Astrocyte of the hippocampus (primary cell): Measurements from ENCODE around the gene STPG2.

Experiments
- DNase-seq: peaks from one replicate; pipeline ENCODE4 v3.0.0; 2011; ENCODE audit warnings: low read depth, low spot score

Gene STPG2

GRCh38 chr4:97819294-97819693 lies 324.0 kb downstream of the STPG2 start:
- DNase-seq: no peak

DNA sequence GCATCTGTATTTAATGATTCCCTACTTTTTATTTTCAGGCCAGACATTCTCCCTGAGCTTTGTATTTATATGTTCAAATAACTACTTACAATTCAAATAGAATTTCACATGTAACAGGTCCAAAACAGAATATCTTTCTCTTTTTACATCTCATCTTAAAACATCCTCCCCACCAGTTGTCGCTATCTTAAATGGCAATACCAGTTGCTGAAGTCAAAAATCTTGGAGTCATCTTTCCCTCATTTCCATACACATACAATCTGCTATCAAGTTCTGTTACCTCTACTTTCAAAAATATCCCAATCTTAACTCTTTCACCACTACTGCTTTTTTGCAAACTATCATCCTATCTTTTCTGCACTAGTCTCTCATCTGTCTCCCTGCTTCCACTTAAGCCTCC lies 330.5 kb downstream of the STPG2 start:
- no peak for DNase-seq

- DNase-seq: no peak
Observed at GRCh38 chr4:97786306-97786920, 356.9 kb downstream of the STPG2 start.

GRCh38 chr4:97778174-97778573 lies 365.1 kb downstream of the STPG2 start:
- DNase-seq: no peak

DNA sequence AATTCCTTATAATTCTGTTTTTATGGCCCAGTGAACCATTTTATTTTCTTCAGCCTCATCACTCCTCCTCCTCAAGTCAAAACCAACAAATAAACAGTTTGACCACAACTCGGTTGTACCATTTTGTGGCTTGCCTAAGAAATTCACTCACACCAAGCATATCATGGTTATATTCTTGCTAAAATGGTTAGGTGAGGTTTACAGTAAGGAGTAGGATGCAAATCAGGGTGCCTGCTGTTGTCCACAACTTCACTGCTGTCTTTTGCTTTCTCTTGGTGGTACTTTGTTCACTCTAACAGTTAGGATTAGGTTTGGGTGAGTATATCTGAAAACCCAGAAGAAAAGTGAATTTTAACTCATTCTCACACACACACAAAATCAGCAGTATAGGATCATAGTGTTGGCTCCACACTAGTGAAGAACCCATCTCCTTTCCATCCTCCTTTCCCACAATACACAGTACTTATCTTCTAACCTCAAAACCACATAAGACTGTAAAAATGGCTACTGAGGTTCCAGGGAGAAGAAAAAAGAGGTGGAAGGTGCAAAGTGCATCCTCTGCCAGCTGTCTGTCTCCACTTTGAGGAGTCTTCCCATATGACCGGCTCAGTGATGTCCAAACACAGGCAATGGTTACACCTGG lies 368.8 kb downstream of the STPG2 start:
- DNase-seq: no peak

DNA sequence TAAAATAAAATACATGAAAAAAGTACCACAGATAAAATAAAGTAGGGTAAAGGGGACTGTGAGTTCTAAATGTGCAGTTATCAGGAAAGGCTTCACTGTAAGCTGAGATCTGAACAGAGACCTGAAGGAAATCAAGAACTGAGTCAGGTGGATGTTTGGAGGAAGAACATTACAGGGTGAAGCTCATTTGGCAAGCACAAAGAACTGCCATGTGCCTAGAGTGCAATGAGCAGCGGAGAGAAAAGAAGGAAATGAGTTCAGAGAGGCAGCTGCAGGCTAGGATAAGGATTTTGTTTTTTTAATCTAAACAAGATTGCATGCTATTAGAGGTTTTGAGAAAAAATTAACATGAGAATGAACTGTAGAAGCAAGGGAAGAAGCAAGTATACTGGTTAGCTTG lies 373.1 kb downstream of the STPG2 start:
- no peak for DNase-seq

DNA sequence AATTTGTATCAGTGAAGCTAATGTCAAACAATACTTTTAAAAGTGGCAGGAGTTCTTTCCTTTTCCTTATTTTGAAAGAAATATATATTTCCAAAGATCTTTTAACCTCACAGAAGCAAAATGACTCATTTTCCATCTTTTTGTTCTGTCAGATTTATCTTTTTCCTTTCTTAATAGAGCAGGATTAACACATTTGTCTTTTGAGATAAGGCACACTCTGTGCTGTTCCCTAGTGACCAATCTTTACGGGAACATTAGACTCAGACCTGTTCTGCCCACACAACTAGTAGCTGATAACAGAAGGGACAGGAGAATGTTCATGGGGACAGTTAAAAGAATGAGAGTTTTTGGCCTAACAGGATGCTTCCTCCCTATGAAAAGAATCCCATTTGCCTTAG lies 381.2 kb downstream of the STPG2 start:
- no peak for DNase-seq

DNA sequence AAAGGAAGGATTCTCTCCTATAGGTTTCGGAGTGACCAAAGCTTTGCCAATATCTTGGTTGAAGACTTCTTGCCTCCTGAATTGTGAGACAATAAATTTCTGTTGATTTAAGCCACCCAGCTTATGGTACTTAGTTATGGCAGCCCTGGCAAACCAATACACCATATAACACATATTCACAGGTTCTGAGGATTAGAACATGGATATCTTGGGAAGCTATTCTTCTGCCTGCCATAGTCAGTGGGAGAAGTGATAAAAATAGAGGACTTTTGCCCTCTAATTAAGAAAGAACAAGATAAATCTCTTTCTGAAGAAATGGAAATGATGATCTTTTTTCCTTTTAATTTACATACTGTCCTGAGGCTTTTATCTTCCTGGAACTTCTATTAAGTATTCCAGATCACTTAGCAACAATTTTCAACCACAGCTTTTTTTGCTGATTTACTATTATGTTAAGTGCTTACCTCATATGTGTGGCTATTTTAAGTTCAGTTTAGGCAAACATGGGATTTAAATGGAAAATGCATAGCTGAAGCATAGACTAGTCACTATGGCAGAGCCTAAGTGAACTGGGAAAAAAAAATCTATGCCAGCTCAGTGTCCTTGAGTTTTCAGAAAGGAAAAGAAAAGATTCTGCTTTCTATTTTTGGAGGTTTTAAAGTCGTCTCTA lies 381.7 kb downstream of the STPG2 start:
- DNase-seq: no peak

GRCh38 chr4:97759785-97760184 lies 383.5 kb downstream of the STPG2 start:
- no peak for DNase-seq

- DNase-seq: no peak
Observed at GRCh38 chr4:97752599-97752998, 390.7 kb downstream of the STPG2 start.

DNA sequence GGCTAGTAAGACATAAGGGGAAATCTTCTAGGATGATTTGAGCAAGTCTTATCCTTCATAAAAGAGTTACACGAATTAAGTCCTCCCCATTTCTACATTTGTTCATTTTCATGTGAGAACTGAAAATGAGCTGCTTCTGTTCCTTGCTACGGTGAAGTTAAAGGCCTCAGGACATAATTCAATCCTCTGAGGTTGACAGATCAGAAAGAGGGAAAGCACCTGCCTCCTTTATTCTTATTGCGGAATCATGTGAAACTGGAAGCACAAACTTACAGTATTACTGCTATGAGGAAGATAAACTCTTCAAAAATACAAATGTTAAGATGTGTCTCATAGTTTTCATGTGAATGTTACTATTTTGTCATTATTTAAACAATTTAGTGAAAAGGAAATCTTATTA lies 395.3 kb downstream of the STPG2 start:
- DNase-seq: no peak

- DNase-seq: peak; percentile 47
Observed at GRCh38 chr4:97720869-97721432, 422.3 kb downstream of the STPG2 start.

DNA sequence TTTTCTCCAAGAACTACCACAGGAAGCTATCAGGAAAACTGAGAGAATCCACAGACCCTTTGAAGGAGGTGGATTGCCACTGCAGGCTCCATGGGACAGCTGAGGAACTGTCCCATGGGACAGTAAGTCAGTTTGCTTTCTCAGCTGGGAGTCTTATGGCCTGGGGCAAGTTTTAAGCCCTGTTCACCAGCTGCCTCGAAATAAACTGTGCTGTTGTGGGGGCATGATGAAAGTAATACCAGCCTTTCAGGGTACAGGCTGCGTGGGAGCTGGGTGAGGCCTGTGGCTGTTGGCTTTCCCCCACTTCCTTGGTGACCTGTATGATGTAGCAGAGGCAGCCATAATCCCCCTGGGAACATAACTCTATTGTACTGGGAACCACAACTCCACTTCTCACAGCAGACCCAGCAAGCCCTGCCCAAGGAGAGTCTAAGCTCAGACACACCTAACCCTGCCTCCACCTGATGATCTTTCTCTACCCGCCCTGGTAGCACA lies 452.1 kb downstream of the STPG2 start:
- no peak for DNase-seq

DNA sequence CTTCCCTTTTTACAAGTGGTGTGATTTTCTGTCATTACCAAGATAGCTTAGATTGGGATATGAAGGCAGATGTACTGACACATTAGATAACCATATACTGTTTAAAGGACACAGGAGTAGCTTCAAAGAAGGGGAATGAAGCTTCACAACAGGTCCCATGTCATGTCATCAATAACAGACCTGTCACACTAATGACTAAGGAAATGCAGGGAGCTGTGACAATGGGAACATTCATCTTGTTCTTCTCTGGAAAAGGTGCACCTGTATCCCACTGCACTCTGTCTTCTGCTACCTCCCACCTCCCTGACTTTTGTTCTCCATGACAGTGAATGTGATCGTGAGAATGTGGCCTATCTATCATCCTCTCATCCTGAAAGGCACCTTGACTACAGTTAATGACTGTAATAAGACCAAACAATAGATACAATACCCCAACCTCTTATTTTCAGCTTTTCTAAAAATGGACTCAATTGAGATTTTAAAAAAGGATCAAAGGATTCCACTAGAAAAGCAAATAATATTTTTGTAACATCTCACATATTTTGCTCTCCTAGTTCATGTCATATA lies 472.5 kb downstream of the STPG2 start:
- DNase-seq: no peak

DNA sequence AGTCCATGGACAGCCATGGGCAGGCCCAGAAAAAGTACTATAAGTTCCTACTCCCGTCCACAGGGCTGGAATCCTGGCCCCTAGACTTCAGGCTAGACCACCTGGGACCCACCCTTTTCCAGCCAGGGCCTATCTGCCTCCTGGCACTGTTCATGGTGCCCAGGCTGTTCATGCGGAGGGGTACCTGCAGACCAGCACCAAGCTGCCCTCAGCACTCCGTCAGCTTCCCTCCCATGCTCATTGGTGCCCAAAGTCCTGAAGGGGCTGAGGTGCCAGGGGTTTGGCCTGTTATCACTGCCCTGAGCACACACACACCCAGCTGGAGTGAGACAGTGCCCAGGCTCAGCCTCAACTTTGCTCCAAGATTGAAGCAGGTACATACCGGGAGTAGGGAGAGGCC lies 477.7 kb downstream of the STPG2 start:
- no peak for DNase-seq

- DNase-seq: no peak
Observed at GRCh38 chr4:97664741-97665140, 478.5 kb downstream of the STPG2 start.

- no peak for DNase-seq
Observed at GRCh38 chr4:97662133-97662532, 481.1 kb downstream of the STPG2 start.

DNA sequence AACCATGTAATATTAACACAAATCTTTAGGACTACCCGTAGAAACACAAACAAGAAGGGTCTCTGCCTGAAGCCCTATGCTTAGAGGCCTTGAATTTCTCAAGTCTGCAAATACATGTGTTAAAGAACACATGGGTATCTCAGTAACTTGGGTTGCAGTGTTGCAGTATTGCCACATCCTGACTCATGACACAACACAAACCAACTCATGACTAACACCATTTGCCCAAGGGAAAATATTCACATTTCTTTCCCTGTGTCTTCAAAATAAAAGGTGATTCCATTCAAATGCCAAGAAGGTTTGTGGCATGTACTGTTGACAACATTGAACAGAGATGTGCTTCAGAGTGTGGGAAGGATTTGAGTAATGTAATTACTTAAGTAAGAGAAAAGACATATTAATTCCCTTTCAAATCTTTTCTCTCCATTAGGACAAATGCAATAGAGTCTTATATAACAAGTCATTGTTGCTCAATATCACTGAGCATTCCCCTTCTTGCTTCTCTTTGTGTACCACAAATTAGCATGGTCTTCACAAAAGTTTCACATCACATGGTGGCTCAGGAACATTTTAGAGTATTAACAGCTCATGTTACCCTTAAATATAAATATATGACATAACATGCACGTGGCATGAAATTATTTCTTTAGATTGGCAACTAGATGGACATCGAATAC lies 487.1 kb downstream of the STPG2 start:
- DNase-seq: peak; percentile 78

- no peak for DNase-seq
Observed at GRCh38 chr4:97653701-97654100, 489.6 kb downstream of the STPG2 start.

- peak; percentile 76 for DNase-seq
Observed at GRCh38 chr4:97646997-97647396, 496.3 kb downstream of the STPG2 start.

GRCh38 chr4:97645071-97645821 lies 498.0 kb downstream of the STPG2 start:
- no peak for DNase-seq
